Chondrocyte (in vitro differentiated cells): ENCODE results near the gene STK40. TPM values are rescaled to one million over a fixed set of nuclear protein-coding genes. Genes with fewer than 3 reads are reported as not detected.

ENCODE experiments used
- DNase-seq: peaks from one replicate; pipeline ENCODE4 v3.0.0; 2021; ENCODE audit warnings: mixed read lengths, low spot score
- H3K27ac Mint-ChIP-seq: one replicate; pipeline ENCODE4 v1.8.0; 2021; ENCODE audit warnings: mild to moderate bottlenecking, moderate library complexity, mixed read lengths; ENCODE audit not compliant: unreplicated experiment
- H3K27me3 Mint-ChIP-seq: 2 replicates; pipeline ENCODE4 v1.8.0; 2021; ENCODE audit warnings: low read depth, mixed read lengths
- H3K36me3 Mint-ChIP-seq: 2 replicates; pipeline ENCODE4 v1.8.0; 2021; ENCODE audit warnings: low read depth, mixed read lengths
- H3K4me1 Mint-ChIP-seq: 2 replicates; pipeline ENCODE4 v1.8.0; 2021; ENCODE audit warnings: low read depth, mild to moderate bottlenecking, mixed read lengths
- H3K4me3 Mint-ChIP-seq: one replicate; pipeline ENCODE4 v1.8.0; 2021; ENCODE audit warnings: mild to moderate bottlenecking, moderate library complexity, mixed read lengths; ENCODE audit not compliant: unreplicated experiment
- H3K9me3 Mint-ChIP-seq: 2 replicates; pipeline ENCODE4 v1.8.0; 2021; ENCODE audit warnings: low read depth, mixed read lengths
- CTCF ChIP-seq: fragments of 200-600 bp; sonication (generic); IDR thresholded peaks from 2 replicates; pipeline ENCODE4 v1.5.0; 2021; ENCODE audit warnings: antibody characterized with exemption, mild to moderate bottlenecking, moderate library complexity
- total RNA-seq: library from RNA; stranded (reverse); gene quantifications from 3 replicates; pipeline ENCODE4 v1.2.1, GENCODE V29; 2021

STK40 gene
- total RNA-seq, 1 donor from 2014 or later, result 63.7 TPM

- Mint-ChIP-seq H3K9me3 (no peaks in the 10 kb centered on the region), H3K4me3 (no peak overlapping the region)
Measured at GRCh38 chr1:36355811-36356210, 29.9 kb downstream of the STK40 start.

GRCh38 chr1:36354486-36354885, 31.2 kb downstream of the STK40 start:
- no peak for DNase-seq
- no peak overlapping the region for H3K4me3 Mint-ChIP-seq
- no peak overlapping the region for H3K27ac Mint-ChIP-seq
- H3K27me3 Mint-ChIP-seq, result no peaks in the 10 kb centered on the region
- peaks cover 27% of the 10 kb centered on the region for H3K36me3 Mint-ChIP-seq
- H3K4me1 Mint-ChIP-seq, result peaks cover 52% of the 10 kb centered on the region
- H3K9me3 Mint-ChIP-seq, result no peaks in the 10 kb centered on the region
- no peak for TF ChIP-seq CTCF

More at GRCh38 chr1:36355811-36356210, 29.9 kb downstream of the STK40 start:
- Mint-ChIP-seq H3K27me3 (no peaks in the 10 kb centered on the region), H3K27ac (no peak overlapping the region), H3K36me3 (peaks cover 33% of the 10 kb centered on the region), H3K4me1 (peaks cover 45% of the 10 kb centered on the region)
- TF ChIP-seq CTCF, result no peak
- DNase-seq, result no peak

GRCh38 chr1:36352910-36353878, 32.5 kb downstream of the STK40 start:
- Mint-ChIP-seq H3K27ac (peak overlapping the region; percentile 100), H3K36me3 (peaks cover 22% of the 10 kb centered on the region), H3K4me3 (peak overlapping the region; percentile 23), H3K9me3 (no peaks in the 10 kb centered on the region), H3K27me3 (no peaks in the 10 kb centered on the region), H3K4me1 (peaks cover 54% of the 10 kb centered on the region)
- TF ChIP-seq CTCF, result no peak
- no peak for DNase-seq

GRCh38 chr1:36352125-36352909, 33.4 kb downstream of the STK40 start:
- Mint-ChIP-seq H3K4me1 (peaks cover 54% of the 10 kb centered on the region), H3K4me3 (peak overlapping the region; percentile 23), H3K36me3 (peaks cover 24% of the 10 kb centered on the region), H3K9me3 (no peaks in the 10 kb centered on the region), H3K27ac (peak overlapping the region; percentile 100), H3K27me3 (no peaks in the 10 kb centered on the region)
- no peak for DNase-seq
- peak; percentile 57 for TF ChIP-seq CTCF
